OCI-LY1 (cell line): Measurements from ENCODE around the gene PTPN12.
"Not testable (repeated sequence)": the region's sequence is repeated elsewhere in the genome, so short reads cannot be mapped to it uniquely, and the experiment has no call there.

Experiments used
- H2AFZ ChIP-seq: fragments of 200-600 bp; sonication (generic), shearing (Covaris generic); 2 replicates; pipeline ENCODE4 v1.6.0; 2014; ENCODE audit warnings: antibody characterized with exemption, mild to moderate bottlenecking, low read length
- H3F3A ChIP-seq: fragments of 200-600 bp; sonication (generic), shearing (Covaris generic); 2 replicates; pipeline ENCODE4 v1.6.0; 2014; ENCODE audit warnings: mild to moderate bottlenecking, antibody characterized with exemption, low read length, moderate library complexity; ENCODE audit not compliant: insufficient read depth
- H3K27ac ChIP-seq: fragments of 200-600 bp; sonication (generic); 2 replicates; pipeline ENCODE4 v1.5.1; 2014; ENCODE audit warnings: low read length, mixed run types, mild to moderate bottlenecking, low read depth; ENCODE audit not compliant: poor library complexity, severe bottlenecking
- H3K27me3 ChIP-seq: fragments of 200-600 bp; sonication (generic); 2 replicates; pipeline ENCODE4 v1.6.0; 2014; ENCODE audit warnings: antibody characterized with exemption, mild to moderate bottlenecking, low read length, moderate library complexity; ENCODE audit not compliant: insufficient read depth
- H3K36me3 ChIP-seq: fragments of 200-600 bp; sonication (generic); 2 replicates; pipeline ENCODE4 v1.6.1; 2014; ENCODE audit warnings: mild to moderate bottlenecking, antibody characterized with exemption, low read length, moderate library complexity, mixed read lengths; ENCODE audit not compliant: insufficient read depth
- H3K4me1 ChIP-seq: fragments of 200-600 bp; sonication (generic); 2 replicates; pipeline ENCODE4 v1.5.1; 2014; ENCODE audit warnings: mild to moderate bottlenecking, low read length, moderate library complexity; ENCODE audit not compliant: insufficient read depth, severe bottlenecking
- H3K4me2 ChIP-seq: fragments of 200-600 bp; sonication (generic), shearing (Covaris generic); 2 replicates; pipeline ENCODE4 v1.6.1; 2014; ENCODE audit warnings: low read length
- H3K4me3 ChIP-seq: fragments of 200-600 bp; sonication (generic); 2 replicates; pipeline ENCODE4 v1.5.1; 2014; ENCODE audit warnings: low read length, low read depth, mild to moderate bottlenecking, mixed read lengths; ENCODE audit not compliant: poor library complexity, severe bottlenecking
- H3K79me2 ChIP-seq: fragments of 200-600 bp; shearing (Covaris generic); 2 replicates; pipeline ENCODE4 v1.6.1; 2016; ENCODE audit warnings: mixed run types, low read length, mixed read lengths; ENCODE audit not compliant: insufficient read depth
- H3K9ac ChIP-seq: fragments of 200-600 bp; sonication (generic), shearing (Covaris generic); 2 replicates; pipeline ENCODE4 v1.6.1; 2014; ENCODE audit warnings: mild to moderate bottlenecking, low read length, mixed read lengths
- H3K9me2 ChIP-seq: fragments of 200-600 bp; sonication (generic), shearing (Covaris generic); 2 replicates; pipeline ENCODE4 v1.6.1; 2014; ENCODE audit warnings: low read depth, mild to moderate bottlenecking, low read length, mixed read lengths
- H3K9me3 ChIP-seq: fragments of 200-600 bp; shearing (Covaris generic); 2 replicates; pipeline ENCODE4 v1.6.1; 2014; ENCODE audit warnings: low read length, mixed read lengths
- H4K20me1 ChIP-seq: fragments of 200-600 bp; sonication (generic), shearing (Covaris generic); 2 replicates; pipeline ENCODE4 v1.6.0; 2016; ENCODE audit warnings: mild to moderate bottlenecking, low read length; ENCODE audit not compliant: insufficient read depth
- CTCF ChIP-seq: fragments of 200-600 bp; sonication (generic), shearing (Covaris generic); IDR thresholded peaks from 2 replicates; pipeline ENCODE4 v1.5.1; 2017; ENCODE audit warnings: mild to moderate bottlenecking, antibody characterized with exemption, low read length, moderate library complexity, mixed read lengths
- EZH2 ChIP-seq: fragments of 200-600 bp; sonication (generic), shearing (Covaris generic); IDR thresholded peaks from 2 replicates; pipeline ENCODE4 v1.8.0; 2017; ENCODE audit warnings: borderline replicate concordance, mixed run types, mild to moderate bottlenecking, antibody characterized with exemption, low read length, moderate library complexity, mixed read lengths

Gene PTPN12

GRCh38 chr7:77506899-77507298 lies 30.2 kb upstream of the PTPN12 start:
- H3K9me3 ChIP-seq = 0 out of 2 replicates have a peak, but pooled peaks cover 4% of the 10 kb centered on the region
- no peaks in the 10 kb centered on the region for H3K9me2 ChIP-seq
- no peak for TF ChIP-seq CTCF
- TF ChIP-seq EZH2 = no peak
- no peaks in the 10 kb centered on the region for H3K4me1 ChIP-seq
- H3K79me2 ChIP-seq = no peaks in the 10 kb centered on the region
- H3K27ac ChIP-seq = no peak overlapping the region
- H3K36me3 ChIP-seq = no peaks in the 10 kb centered on the region
- H3K27me3 ChIP-seq = no peaks in the 10 kb centered on the region
- H3K9ac ChIP-seq = no peak overlapping the region
- H3K4me2 ChIP-seq = no peak overlapping the region
- H2AFZ ChIP-seq = no peak overlapping the region
- no peak overlapping the region for H3K4me3 ChIP-seq
- no peaks in the 10 kb centered on the region for H3F3A ChIP-seq
- H4K20me1 ChIP-seq = no peaks in the 10 kb centered on the region

GRCh38 chr7:77513002-77513670 lies 24.0 kb upstream of the PTPN12 start:
- H3K4me2 ChIP-seq, H3F3A ChIP-seq, H2AFZ ChIP-seq, H3K9ac ChIP-seq, H3K4me1 ChIP-seq, H3K9me2 ChIP-seq, H3K4me3 ChIP-seq, H3K27ac ChIP-seq, H3K36me3 ChIP-seq, H4K20me1 ChIP-seq, H3K79me2 ChIP-seq, H3K27me3 ChIP-seq, H3K9me3 ChIP-seq: not testable (repeated sequence)

GRCh38 chr7:77516085-77516484 lies 21.0 kb upstream of the PTPN12 start:
- no peak overlapping the region for H2AFZ ChIP-seq
- no peaks in the 10 kb centered on the region for H3K79me2 ChIP-seq
- no peak overlapping the region for H3K4me3 ChIP-seq
- H3K9me3 ChIP-seq = 0 out of 2 replicates have a peak, but pooled peaks cover 2% of the 10 kb centered on the region
- no peak overlapping the region for H3K4me2 ChIP-seq
- H3K9ac ChIP-seq = no peak overlapping the region
- no peaks in the 10 kb centered on the region for H3K9me2 ChIP-seq
- no peaks in the 10 kb centered on the region for H3K36me3 ChIP-seq
- no peak overlapping the region for H3K27ac ChIP-seq
- H4K20me1 ChIP-seq = no peaks in the 10 kb centered on the region
- no peaks in the 10 kb centered on the region; the same call in 1 of the 2 replicates for H3K27me3 ChIP-seq
- H3F3A ChIP-seq = no peaks in the 10 kb centered on the region
- no peaks in the 10 kb centered on the region for H3K4me1 ChIP-seq
- TF ChIP-seq EZH2 (no peak), CTCF (no peak)

- Histone ChIP-seq H4K20me1 (no peaks in the 10 kb centered on the region), H3K4me1 (no peaks in the 10 kb centered on the region), H3K79me2 (no peaks in the 10 kb centered on the region), H3K4me2 (no peak overlapping the region), H3F3A (no peaks in the 10 kb centered on the region), H3K36me3 (no peaks in the 10 kb centered on the region), H3K9me3 (no peaks in the 10 kb centered on the region), H2AFZ (no peak overlapping the region), H3K9me2 (no peaks in the 10 kb centered on the region), H3K4me3 (no peak overlapping the region), H3K9ac (no peak overlapping the region), H3K27me3 (no peaks in the 10 kb centered on the region; the same call in none of the 2 replicates), H3K27ac (no peak overlapping the region)
- TF ChIP-seq EZH2 = no peak
- no peak for TF ChIP-seq CTCF
Observed at GRCh38 chr7:77520261-77520660, 16.8 kb upstream of the PTPN12 start.

GRCh38 chr7:77521537-77521936 lies 15.6 kb upstream of the PTPN12 start:
- not testable (repeated sequence) for H3K4me1 ChIP-seq, H3K9me3 ChIP-seq, H4K20me1 ChIP-seq, H3K4me2 ChIP-seq, H3K9me2 ChIP-seq, H3K9ac ChIP-seq, H3K79me2 ChIP-seq, H3K36me3 ChIP-seq, H3F3A ChIP-seq, H3K27me3 ChIP-seq, H2AFZ ChIP-seq, H3K27ac ChIP-seq, H3K4me3 ChIP-seq
